Measurements from ENCODE around the gene BCL6B. TPM values are rescaled to one million over a fixed set of nuclear protein-coding genes. Genes with fewer than 3 reads are reported as not detected.

Gene BCL6B
- total and polyA plus RNA-seq, 2 of the 4 experiments (the other 2 are of a cell fraction), result not detected

DNA sequence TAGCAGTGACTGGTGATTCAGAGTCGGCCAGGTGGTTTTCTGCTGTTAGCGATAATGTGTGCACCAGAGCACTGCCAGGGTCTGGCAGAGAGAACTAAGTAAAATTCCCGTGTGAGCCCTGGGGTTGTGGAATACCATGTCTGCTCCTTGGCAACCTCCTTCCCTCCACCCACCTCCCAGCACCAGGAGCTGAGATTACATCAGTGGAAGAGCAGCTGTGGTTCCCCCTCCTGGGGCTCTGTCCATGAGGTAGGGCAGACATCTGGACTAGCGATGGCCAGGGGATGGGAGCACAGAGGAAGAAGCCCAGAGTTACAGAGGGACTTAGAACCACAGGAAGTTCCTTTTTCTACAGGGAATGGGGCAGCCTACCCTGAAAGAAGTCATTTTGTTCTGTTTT, 41.4 kb downstream of the BCL6B start:
- no peak overlapping the region for H4K5ac ChIP-seq (ENCODE audit: low read depth, low read length)
- H4K91ac ChIP-seq (ENCODE audit: insufficient read depth, low read depth, low read length), result no peak overlapping the region
- no peak overlapping the region for H2AK9ac ChIP-seq (replicated peaks; ENCODE audit: low read depth, low read length, poor library complexity)
- CTCF ChIA-PET, result interaction anchor here (1.0 kb wide), 1 partner anchor 18 kb away, joined by 3 read pairs; no protein-coding TSS in a partner anchor
- BruUV-seq (replicated peaks), result no TSS peak
- POLR2A ChIA-PET (ENCODE audit: unreplicated experiment), result no interaction called here
- H3K36me3 ChIP-seq (ENCODE audit: control insufficient read depth, insufficient read depth, low read length), result no peaks in the 10 kb centered on the region
- no peak overlapping the region for H3K27ac ChIP-seq (ENCODE audit: insufficient read depth, low read length)
- dilution Hi-C loops (cut with HindIII; ENCODE audit: low sequenced_read_pairs, unreplicated experiment) (no loop called here), intact Hi-C loops (cut with micrococcal nuclease) (no loop called here), in situ Hi-C loops (cut with MboI; ENCODE audit: low sequenced_read_pairs) (loop anchor here (25.0 kb wide), 1 partner anchor 473 kb away; the partner anchor contains the start of gene TNFSF12)
- no peak overlapping the region for H3K4ac ChIP-seq (ENCODE audit: low read depth, low read length)
- H3K9me3 ChIP-seq (ENCODE audit: control insufficient read depth, insufficient read depth, low read length), result peaks cover 5% of the 10 kb centered on the region; the same call in 1 of the 2 replicates
- TF ChIP-seq POLR2A (IDR thresholded peaks at IDR 0.05; ENCODE audit: low read depth, low read length), result no peak
- no peak for TF ChIP-seq MAZ (IDR thresholded peaks at IDR 0.05; ENCODE audit: borderline replicate concordance, low read depth, low read length)
- TF ChIP-seq RCOR1 (IDR thresholded peaks at IDR 0.05; ENCODE audit: insufficient replicate concordance, low read length), result no peak
- no peak for TF ChIP-seq ELK1 (IDR thresholded peaks at IDR 0.05; ENCODE audit: borderline replicate concordance, low read depth, low read length)
- TF ChIP-seq MXI1 (IDR thresholded peaks at IDR 0.05; ENCODE audit: borderline replicate concordance, low read depth, low read length), result no peak
- TF ChIP-seq, protein P1, sequence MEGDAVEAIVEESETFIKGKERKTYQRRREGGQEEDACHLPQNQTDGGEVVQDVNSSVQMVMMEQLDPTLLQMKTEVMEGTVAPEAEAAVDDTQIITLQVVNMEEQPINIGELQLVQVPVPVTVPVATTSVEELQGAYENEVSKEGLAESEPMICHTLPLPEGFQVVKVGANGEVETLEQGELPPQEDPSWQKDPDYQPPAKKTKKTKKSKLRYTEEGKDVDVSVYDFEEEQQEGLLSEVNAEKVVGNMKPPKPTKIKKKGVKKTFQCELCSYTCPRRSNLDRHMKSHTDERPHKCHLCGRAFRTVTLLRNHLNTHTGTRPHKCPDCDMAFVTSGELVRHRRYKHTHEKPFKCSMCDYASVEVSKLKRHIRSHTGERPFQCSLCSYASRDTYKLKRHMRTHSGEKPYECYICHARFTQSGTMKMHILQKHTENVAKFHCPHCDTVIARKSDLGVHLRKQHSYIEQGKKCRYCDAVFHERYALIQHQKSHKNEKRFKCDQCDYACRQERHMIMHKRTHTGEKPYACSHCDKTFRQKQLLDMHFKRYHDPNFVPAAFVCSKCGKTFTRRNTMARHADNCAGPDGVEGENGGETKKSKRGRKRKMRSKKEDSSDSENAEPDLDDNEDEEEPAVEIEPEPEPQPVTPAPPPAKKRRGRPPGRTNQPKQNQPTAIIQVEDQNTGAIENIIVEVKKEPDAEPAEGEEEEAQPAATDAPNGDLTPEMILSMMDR (conservative IDR thresholded peaks at IDR 0.05; ENCODE audit: low read depth, low read length), result no peak
- TF ChIP-seq FOS (IDR thresholded peaks at IDR 0.05; ENCODE audit: low read depth, low read length), result no peak
- no peak for TF ChIP-seq MAFK (IDR thresholded peaks at IDR 0.05; ENCODE audit: low read depth, low read length)
- no peak for TF ChIP-seq CHD1 (IDR thresholded peaks at IDR 0.05; ENCODE audit: low read depth, low read length)
- TF ChIP-seq, protein P2, sequence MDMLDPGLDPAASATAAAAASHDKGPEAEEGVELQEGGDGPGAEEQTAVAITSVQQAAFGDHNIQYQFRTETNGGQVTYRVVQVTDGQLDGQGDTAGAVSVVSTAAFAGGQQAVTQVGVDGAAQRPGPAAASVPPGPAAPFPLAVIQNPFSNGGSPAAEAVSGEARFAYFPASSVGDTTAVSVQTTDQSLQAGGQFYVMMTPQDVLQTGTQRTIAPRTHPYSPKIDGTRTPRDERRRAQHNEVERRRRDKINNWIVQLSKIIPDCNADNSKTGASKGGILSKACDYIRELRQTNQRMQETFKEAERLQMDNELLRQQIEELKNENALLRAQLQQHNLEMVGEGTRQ (IDR thresholded peaks at IDR 0.05; ENCODE audit: low read depth, low read length), result no peak
- no peak for TF ChIP-seq SMC3 (IDR thresholded peaks at IDR 0.05; ENCODE audit: low read depth, low read length)
- TF ChIP-seq BHLHE40 (IDR thresholded peaks at IDR 0.05; ENCODE audit: low read depth, low read length), result no peak
- TF ChIP-seq CEBPB (IDR thresholded peaks at IDR 0.05; ENCODE audit: low read depth, low read length), result no peak
- no peak for TF ChIP-seq RFX5 (IDR thresholded peaks at IDR 0.05; ENCODE audit: low read depth, low read length)
- no peak for TF ChIP-seq RAD21 (IDR thresholded peaks at IDR 0.05; ENCODE audit: low read length)
- no peak for TF ChIP-seq NFE2L2 (IDR thresholded peaks at IDR 0.05; ENCODE audit: low read depth, low read length)
- H4K8ac ChIP-seq (ENCODE audit: low read depth in 2 of 2, low read length in 2 of 2), result no peak overlapping the region
- ATAC-seq (ENCODE audit: low read depth) (no peak), DNase-seq (no peak)
- no peak overlapping the region for H2AFZ ChIP-seq (replicated peaks; ENCODE audit: low read length, poor library complexity)
- H2BK20ac ChIP-seq (ENCODE audit: low read depth, low read length), result no peak overlapping the region
- peaks cover 14% of the 10 kb centered on the region for H3K27me3 ChIP-seq (ENCODE audit: control insufficient read depth, insufficient read depth, low read length)
- H3K4me3 ChIP-seq (ENCODE audit: insufficient read depth, low read depth, low read length), result no peak overlapping the region
- no peak overlapping the region for H3K9ac ChIP-seq (ENCODE audit: low read depth, low read length)
- no peaks in the 10 kb centered on the region for H4K20me1 ChIP-seq (ENCODE audit: insufficient read depth, low read length)
- WGBS, 2 experiments (ENCODE audit: extremely low coverage in 2 of 2, insufficient read length in 1 of 2), result 80% methylated on average over 1 of the region's 4 CpGs; no CpG with 5 or more reads in 1 of the 2 experiments
- H3K4me2 ChIP-seq (ENCODE audit: low read depth, low read length), result no peak overlapping the region
- H3K23ac ChIP-seq (ENCODE audit: low read depth, low read length), result no peak overlapping the region
- no peak overlapping the region for H2BK120ac ChIP-seq (ENCODE audit: low read depth, low read length)
- no peak overlapping the region for H3K14ac ChIP-seq (replicated peaks; ENCODE audit: low read depth, low read length)
- H3K79me1 ChIP-seq (ENCODE audit: low read depth in 1 of 2, low read length in 2 of 2), result no peaks in the 10 kb centered on the region
- no peak overlapping the region for H3K56ac ChIP-seq (ENCODE audit: extremely low read depth, insufficient read depth, low read length)
- 0 out of 2 replicates have a peak, but pooled peaks cover 2% of the 10 kb centered on the region for H3K4me1 ChIP-seq (ENCODE audit: control insufficient read depth, insufficient read depth, low read length)
- H3K9me1 ChIP-seq (ENCODE audit: insufficient read depth, low read length), result no peaks in the 10 kb centered on the region
- H2BK5ac ChIP-seq (ENCODE audit: low read depth, low read length, poor library complexity, severe bottlenecking), result no peak overlapping the region
- no peak overlapping the region for H2AK5ac ChIP-seq (ENCODE audit: low read depth, low read length)
- no peak overlapping the region for H3K18ac ChIP-seq (ENCODE audit: low read depth, low read length)
- H2BK15ac ChIP-seq (ENCODE audit: low read depth, low read length), result no peak overlapping the region
